HL-60/S4 treated with phorbol 12-myristate 13-acetate at 8.2 ng/mL for 4 days and 3 days (cell line): ENCODE measurements around the gene DEFB108B.
"Not testable (repeated sequence)": the region's sequence is repeated elsewhere in the genome, so short reads cannot be mapped to it uniquely, and the experiment has no call there.

Experiments used
- in situ Hi-C: fragments of 300-500 bp; cut with MboI; formaldehyde crosslinking; loops from 2 replicates; pipeline ENCODE4 v1.15.0; 2022; ENCODE audit warnings: low sequenced_read_pairs

DEFB108B gene, protein sequence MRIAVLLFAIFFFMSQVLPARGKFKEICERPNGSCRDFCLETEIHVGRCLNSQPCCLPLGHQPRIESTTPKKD

DNA sequence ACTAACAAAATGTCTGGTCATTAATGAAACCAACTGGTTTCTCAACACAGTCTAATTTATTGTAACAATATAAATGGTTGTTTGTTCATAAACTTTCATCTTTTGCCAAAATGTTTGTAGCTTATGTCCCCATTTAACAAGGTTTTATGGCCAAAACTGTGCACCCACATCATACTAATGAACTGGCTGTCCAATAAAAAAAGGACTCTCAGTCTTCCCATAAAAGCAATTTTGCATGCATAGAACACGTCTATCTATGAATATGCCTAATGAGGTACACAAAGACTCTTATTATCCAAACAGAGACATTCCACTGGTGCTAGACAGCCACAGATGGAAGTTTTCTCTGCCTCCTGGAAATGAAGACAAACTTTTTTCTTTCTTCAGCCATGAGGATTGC lies at the start of gene DEFB108B:
Gene DEFB108B (plus strand): TSS at position 390 of the 400 bp plus-strand sequence. CDS start 0 bp downstream, at position 390.
- in situ Hi-C loops, result not testable (repeated sequence)

DNA sequence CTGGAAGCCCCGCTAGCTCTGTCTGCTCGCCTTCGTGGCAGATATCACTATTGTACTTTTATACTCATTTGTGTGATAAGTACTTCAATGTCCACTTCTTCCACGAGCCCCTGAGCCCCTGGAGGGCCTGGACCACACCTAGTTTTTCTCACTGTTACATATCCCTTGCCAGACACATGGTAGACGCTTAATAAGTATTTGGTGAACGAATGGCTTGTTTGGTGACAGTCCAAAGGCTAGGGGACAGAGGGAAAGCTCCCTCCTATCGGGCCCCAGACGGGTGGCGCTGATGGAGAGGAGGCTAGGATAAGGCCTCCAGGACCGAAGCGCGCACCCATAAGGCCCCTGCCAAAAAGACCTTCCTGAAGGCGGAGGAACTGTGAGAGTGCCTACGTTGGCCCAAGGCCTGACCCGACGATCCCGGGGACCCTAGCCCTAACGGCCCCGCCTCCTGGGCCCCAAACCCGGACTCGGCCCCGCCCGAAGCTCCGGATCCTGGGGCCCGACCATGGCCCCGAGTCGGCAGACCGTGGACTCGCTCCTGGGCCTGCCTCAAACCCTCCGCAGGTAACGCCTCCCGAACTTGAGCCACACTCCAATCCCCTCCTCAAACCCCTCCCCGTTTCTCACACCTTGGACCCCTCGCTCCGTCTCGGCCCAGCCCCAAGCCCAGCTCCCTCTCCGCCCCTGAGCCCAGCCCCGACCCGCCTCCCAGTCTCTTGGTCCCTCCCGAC lies 46.7 kb upstream of the DEFB108B start:
- in situ Hi-C loops, result not testable (repeated sequence)

DNA sequence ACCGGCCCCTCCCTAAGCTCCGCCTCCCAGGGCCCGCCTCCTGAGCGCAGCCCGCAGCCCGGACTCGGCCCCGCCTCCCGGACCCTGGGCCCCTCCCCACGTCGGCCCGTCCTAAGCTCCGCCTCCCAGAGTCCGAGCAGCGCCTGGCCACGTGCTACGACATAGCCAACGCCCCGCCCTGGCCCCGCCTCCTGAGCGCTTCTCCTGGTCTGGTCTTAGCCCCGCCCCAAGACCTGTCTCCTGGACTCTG lies 46.2 kb upstream of the DEFB108B start:
- in situ Hi-C loops, result not testable (repeated sequence)

DNA sequence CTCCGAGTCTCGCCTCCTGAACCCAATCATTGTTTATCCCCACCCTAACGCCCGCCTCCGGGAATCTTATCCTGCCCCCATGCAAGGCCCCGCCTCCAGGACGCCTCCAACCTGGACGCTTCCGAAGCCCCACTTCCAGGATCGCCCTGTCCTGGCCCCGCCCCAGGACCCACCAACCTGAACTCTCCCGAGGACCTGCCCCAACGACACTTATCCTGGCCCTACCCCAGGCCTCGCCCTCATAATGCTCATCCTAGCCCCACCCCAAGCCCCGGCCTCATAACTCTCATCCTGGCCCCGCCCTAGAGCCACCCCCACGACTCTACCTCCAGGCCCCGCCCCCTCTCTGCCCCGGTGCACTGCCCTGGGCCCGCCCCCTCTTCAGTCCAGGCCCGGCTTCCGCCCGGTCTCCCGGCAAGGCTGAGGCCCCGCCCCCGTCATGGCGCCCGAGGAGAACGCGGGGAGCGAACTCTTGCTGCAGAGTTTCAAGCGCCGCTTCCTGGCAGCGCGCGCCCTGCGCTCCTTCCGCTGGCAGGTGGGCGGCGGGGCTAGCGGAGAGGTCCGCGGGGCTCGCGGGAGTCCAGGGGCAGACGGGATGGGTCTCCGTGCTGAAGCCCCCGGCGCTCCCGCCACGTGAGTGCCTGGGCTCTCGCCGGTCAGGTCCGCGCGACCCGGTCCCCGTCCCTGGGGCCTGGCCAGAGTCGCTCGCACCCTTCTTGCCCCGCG lies 45.7 kb upstream of the DEFB108B start:
- in situ Hi-C loops, result no loop called here

- in situ Hi-C loops, result not testable (repeated sequence)
Observed at GRCh38 chr11:71787824-71788454, 45.1 kb upstream of the DEFB108B start.

DNA sequence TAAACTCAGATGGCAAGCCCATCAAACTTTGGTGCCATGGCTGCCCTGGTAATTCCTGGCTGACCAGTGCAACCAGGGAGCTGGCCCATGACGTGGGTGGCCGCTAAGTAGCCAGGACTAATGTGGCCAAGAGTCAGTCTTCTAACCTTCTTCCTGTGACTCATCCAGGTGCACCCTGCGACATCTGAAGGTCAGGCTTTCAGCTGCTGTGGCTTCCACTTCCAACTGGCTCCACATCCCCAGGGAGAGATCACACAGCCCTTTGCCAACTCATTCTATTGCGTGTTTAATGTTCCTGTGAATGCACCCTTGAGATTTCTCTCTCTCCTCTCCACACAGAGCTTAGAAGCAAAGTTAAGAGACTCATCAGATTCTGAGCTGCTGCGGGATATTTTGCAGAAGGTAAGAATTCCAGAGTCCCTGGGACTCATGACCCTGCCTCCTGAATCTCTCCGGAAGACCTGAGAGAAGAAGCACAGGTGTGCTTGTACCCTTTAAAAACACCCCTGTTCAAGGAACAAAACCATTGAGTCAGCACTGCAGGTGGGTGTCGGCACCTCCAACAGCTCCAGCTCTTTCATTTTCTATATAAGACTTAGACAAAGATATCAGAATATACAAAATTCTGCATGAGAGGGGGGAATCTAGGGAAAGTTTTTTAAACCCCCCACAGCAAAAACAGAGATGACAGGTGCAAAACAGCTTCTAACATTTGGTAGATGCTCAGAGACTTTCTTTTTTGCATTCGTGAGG lies 43.4 kb upstream of the DEFB108B start:
- in situ Hi-C loops, result not testable (repeated sequence)

DNA sequence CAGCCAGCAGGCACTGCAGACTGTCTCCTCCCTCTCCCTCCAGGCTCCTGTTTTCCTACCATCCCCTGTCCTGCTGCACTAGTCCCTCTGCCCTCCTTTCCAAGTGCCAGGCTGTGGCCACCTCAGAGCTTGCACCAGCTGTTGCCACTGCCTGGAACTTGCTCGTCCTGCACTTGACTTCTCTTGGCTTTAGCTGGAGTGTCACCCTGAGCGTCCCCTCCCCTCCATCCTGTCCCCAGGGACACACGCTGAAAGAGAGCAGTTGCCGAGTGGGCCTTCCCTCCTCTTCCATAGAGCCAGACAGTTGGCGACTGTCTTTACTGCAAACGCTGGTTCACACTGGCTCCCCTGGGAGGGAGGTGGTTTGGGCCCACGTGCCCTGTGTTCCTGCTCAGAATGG lies 41.9 kb upstream of the DEFB108B start:
- in situ Hi-C loops, result not testable (repeated sequence)

DNA sequence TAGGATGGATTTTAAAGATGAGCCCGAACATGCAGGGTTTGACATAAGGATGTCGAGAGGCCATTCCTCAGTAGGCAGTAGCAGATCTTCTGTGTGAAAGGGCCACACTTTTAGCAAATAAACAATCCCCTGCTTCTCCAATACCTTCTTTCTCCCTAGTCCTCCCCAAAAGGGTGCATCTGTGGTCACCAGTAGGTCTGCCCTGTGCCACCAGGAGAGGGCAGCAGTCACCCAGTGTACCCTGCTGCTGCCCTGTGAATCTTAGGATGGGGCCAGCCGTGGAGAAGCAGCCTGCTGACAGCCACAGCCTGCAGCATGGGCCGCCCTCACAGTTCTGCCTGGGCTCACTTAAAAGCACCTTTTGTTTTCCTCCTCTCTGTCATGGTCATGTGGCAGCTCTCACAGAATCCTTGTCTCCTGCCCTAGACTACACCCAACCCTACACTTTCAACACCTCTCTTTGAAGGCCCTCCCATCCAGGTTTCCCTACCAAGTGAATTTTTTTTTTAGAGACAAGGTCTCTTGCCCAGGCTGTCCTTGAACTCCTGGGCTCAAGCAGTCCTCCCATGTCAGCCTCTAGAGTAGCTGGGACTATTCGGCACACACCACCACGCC lies 40.3 kb upstream of the DEFB108B start:
- in situ Hi-C loops, result not testable (repeated sequence)

DNA sequence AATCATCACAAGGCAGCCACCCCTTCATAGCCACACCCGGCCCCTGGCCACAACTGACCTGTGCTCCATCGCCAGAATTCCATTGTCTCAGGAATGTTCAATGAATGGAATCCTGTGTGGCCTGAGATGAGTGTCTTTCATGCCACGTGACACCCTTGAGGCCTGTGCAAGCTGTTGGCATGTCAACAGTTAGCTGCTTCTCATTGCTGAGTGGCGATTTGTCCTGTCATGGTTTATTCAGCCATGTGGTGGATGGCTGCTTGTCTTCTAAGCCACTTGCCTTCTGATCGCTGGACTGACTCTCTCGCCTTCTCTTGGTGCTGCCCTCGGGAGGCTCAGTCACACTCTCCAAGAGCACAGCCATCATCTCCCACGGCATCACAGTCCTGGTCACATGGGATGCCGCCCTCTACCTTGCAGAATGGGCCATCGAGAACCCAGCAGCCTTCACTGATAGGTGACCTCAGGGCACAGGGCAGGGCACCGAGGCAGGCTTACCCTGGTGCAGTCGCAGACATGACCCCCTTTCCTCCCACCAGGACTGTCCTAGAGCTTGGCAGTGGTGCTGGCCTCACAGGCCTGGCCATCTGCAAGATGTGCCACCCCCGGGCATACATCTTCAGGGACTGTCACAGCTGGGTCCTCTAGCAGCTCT lies 38.5 kb upstream of the DEFB108B start:
- in situ Hi-C loops, result not testable (repeated sequence)

DNA sequence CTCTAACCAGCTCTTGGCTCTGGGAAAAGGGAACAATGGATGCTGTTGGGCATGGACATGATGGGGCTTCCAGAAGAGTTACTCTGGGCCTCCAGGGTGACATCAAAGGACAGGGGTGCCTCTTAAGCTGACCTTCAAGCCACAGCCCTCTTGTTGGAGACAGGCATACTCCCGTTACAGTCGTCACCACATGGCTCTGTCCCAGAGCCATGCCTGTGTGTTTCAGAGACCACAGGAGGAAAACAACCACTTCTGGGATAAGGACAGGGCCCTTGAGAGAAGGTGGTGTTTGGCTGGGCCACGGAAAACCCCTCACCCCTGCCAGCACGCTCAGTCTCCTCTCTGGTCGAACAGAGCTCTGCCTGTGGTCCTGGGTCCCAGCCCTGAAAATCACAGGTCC lies 37.8 kb upstream of the DEFB108B start:
- in situ Hi-C loops, result not testable (repeated sequence)

GRCh38 chr11:71796016-71796415 lies 37.0 kb upstream of the DEFB108B start:
- in situ Hi-C loops, result not testable (repeated sequence)

- in situ Hi-C loops, result not testable (repeated sequence)
Observed at GRCh38 chr11:71796781-71797180, 36.2 kb upstream of the DEFB108B start.

- in situ Hi-C loops, result not testable (repeated sequence)
Observed at GRCh38 chr11:71799556-71800128, 33.4 kb upstream of the DEFB108B start.

GRCh38 chr11:71800335-71800953 lies 32.6 kb upstream of the DEFB108B start:
- in situ Hi-C loops, result not testable (repeated sequence)

DNA sequence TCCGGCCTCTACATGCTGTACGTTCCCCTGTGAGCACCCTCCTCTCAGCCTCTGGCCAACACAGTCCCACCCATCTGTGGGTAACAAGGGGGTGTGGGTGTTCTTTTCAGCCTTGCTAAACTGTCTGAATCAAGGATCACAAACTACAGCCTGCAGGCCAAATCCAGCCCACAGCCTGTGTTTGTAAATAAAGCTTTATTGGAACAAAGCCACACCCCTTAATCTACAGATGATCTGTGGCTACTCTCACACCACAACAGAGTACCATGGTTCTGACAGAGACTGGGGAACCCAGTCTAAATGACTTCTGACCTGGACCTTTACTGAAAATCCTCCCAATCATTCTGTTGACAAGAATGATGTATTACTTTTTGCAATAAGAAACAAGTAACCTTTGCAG lies 32.0 kb upstream of the DEFB108B start:
- in situ Hi-C loops, result not testable (repeated sequence)

- in situ Hi-C loops, result not testable (repeated sequence)
Observed at GRCh38 chr11:71802874-71803273, 30.1 kb upstream of the DEFB108B start.

DNA sequence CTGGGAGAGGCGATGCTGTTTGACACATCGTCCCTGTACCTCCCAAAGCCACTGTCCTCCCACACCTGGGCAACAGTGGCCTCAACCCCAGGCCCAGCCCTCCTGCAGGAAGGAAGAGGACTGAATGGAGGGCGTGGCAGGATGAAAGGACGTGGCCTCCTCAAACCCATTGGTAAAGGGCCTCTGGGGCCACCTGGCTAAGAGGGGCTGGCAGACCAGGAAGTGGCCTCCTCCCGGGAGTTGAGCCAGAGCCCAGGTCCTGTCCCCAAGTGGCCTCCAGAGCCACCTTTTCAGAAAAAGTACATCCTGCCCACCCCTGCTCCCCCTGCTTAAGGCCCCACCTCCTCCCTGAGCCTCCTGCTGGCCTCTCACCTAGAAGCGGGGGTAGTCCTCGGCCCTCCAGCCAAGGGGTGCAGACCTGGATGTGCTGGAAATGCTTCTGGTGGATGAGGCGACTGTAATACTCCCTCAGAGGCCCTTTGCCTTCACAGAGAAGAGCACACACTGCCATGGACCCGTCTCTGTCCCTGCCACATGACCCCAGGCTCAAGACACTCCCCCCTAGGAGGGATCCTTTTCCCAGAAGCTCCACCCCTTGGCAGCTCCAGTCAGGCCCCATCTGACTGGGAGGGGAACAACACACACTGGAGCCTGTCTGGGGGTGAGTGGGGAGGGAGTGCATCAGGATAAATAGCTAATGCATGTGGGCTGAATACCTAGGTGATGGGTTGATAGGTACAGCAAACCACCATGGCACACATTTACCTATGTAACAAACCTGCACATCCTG lies 28.6 kb upstream of the DEFB108B start:
- in situ Hi-C loops, result not testable (repeated sequence)

GRCh38 chr11:71812529-71812928 lies 20.5 kb upstream of the DEFB108B start:
- in situ Hi-C loops, result not testable (repeated sequence)
